Retina (tissue), 1 donor: Measurements from ENCODE around the gene DGKA.
"Not testable (repeated sequence)": the region's sequence is repeated elsewhere in the genome, so short reads cannot be mapped to it uniquely, and the experiment has no call there.

Experiments used
- DNase-seq: peaks from one replicate; pipeline ENCODE4 v3.0.0-alpha.2; 2016

The DGKA gene

DNA sequence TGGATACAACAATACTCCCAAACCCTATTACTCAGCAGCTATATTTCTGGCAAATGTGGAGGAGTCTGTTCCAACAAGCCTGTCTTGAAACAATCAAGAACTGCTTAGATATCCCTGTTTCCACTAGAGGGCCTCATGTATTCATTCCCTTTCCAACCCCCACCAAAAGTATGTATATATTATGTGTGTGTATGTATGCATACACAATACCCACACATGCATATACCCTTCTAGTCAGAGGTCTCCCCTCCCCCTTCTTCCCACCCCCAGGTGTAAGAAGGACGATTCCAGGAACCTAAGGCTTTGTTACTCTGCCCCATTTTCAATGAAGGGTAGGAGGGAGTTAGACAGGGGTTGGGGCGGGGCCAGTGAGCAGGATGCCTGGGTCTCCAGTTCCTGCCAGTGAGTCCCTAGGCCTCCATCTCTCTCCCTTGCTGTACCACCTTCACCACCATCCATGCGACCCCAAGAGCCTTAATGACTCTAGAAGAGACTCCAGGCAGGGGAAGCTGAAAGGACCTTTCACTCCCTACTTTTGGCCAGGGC is at the start of gene DGKA:
TSS of gene DGKA (plus strand) at position 392 of the 546 bp plus-strand sequence. CDS start 5,342 bp downstream, outside the sequence.
- peak; percentile 53 for DNase-seq

- no peak for DNase-seq
These were observed 45.8 kb upstream of the DGKA start for GRCh38 chr12:55885113-55885512.

- no peak for DNase-seq
These were observed 39.7 kb upstream of the DGKA start for GRCh38 chr12:55891310-55891709.

DNA sequence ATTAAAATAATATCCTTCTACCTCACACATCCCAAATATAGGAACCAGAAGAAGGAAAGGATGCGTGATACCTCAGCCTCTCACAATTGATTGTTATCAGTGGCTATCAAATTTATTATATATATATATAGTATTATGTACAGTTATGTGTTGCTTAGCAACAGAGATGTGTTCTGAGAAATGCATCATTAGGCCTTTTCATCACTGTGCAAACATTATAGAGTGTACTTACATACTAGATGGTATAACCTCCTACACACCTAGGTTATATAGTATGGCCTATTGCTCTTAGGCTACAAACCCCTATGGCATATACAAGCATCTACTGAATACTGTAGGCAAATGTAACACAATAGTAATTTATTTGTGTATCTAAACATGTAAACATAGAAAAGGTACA is 37.2 kb upstream of the DGKA start:
- no peak for DNase-seq

DNA sequence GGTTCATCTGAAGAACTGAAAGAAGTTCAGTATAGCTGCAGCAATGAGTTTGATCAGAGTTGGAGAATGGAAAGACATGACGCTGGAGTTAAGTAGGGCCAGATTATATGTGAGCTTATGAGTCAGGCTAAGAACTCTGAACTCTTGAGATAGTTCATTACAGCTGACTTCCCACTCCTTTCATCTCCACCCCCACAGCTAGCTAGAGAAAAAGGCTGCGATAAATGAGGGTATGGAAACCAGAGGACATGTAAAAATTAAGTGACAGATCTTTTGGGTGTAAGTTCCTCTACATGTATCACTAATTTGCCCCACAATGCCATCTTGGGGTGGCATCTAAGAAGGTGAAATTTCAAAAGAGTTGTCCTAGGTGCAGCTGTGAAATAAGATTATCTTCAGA is 31.9 kb upstream of the DGKA start:
- DNase-seq: no peak

DNA sequence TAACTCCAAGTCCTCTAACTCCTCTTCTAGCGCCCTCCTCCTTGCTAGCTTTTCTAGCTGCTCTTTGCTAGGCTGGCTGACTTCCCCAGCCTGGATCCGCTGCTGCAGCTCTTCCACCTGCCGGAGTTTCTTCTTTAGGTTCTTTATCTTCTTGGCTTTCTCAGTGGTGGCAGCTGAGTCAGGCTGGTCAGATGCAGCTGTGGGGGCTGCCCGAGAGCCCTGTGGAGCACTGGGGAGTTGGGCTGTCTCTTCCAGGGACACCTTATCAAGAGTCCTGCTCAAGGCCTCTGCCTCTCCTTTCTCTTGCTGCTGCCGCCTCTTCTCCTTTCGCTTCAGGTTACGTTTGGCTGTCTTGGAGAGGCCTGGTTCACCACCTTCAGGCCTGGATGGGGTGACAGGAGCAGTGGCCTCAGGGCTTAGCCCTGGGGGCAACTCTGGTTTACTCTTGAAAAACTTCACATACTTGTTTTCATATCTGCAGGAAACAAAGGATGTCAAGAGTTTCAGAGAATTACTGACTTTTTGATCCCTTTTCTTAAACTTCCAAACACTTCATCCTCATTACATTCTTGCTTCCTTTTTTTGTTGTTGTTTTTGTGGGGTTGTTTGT is 29.0 kb upstream of the DGKA start:
- DNase-seq: no peak

GRCh38 chr12:55906056-55906455 is 24.9 kb upstream of the DGKA start:
- no peak for DNase-seq

DNA sequence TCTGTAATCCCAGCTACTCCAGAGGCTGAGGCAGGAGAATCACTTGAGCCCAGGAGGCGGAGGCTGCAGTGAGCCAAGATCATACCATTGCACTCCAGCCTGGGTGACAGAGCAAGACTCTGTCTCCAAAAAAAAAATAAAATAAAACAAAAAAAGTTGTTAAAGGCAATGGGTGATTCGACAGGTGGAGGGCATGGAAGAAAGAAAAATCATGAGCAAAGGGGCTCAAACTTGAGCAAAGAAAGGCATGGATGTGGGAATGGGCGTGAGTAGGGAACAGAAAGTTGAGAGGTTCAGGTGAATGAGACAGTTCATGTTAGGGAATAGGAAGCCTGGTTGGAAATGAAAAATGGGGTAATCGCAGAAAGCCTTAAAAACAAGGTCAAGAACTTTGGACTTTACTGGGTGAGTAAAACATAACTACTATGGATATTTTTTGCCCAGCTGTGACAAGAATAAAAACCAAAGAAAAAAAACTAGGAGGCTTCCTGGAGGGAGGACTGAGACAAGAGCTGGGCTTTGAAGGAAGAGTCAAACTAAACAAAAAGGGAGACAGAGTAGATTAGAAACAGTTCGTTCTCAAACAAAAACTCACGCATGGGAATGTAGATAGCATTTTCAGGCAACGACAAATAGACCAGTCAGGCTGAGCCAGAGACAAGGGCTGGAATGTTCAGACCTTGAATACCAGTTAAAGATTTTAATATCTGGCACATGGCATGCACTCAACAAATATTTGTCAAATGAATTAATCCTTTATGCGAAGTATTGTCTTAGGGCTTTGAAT is 22.0 kb upstream of the DGKA start:
- no peak for DNase-seq

DNA sequence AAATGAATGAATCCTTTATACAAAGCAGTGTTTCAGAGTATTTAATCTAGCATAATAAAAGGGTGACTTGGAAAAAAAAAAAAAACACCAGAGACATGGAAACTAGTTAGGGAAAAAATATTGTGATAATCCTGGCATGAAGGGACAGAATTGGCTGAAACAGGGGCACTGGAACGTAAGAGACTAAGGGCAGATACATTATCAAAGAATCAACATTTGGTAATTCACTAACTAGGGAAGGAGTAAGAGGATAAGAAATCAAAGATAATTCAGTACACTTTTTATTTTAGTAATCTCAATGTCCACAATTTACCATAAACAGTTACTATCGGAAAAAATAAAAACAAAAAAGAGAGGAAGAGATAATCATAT is 21.5 kb upstream of the DGKA start:
- DNase-seq: no peak

- no peak for DNase-seq
These were observed 18.1 kb upstream of the DGKA start for GRCh38 chr12:55912908-55913307.

- no peak for DNase-seq
These were observed 15.5 kb upstream of the DGKA start for GRCh38 chr12:55915482-55915859.

- not testable (repeated sequence) for DNase-seq
These were observed 11.9 kb upstream of the DGKA start for GRCh38 chr12:55919032-55919431.

DNA sequence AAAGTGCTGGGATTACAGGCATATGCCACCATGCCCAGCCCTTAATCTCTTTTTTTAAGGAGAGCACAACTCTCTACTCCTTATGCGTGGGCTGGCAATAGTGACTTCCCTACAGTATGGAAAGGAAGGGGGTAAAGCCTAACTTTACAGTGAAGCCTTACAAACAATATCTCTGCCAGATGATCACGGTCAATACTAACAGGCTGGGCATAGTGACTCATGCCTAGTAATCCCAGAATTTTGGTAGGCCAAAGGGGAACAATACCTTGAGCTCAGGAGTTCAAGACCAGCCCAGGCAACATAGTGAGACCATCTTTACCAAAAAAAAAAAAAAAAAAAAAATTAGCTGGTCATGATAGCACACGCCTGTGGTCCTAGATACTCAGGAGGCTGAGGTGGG is 8.8 kb upstream of the DGKA start:
- DNase-seq: no peak

- DNase-seq: not testable (repeated sequence)
These were observed 7.3 kb upstream of the DGKA start for GRCh38 chr12:55923648-55924047.

- DNase-seq: no peak
These were observed 5.6 kb upstream of the DGKA start for GRCh38 chr12:55925371-55925770.

DNA sequence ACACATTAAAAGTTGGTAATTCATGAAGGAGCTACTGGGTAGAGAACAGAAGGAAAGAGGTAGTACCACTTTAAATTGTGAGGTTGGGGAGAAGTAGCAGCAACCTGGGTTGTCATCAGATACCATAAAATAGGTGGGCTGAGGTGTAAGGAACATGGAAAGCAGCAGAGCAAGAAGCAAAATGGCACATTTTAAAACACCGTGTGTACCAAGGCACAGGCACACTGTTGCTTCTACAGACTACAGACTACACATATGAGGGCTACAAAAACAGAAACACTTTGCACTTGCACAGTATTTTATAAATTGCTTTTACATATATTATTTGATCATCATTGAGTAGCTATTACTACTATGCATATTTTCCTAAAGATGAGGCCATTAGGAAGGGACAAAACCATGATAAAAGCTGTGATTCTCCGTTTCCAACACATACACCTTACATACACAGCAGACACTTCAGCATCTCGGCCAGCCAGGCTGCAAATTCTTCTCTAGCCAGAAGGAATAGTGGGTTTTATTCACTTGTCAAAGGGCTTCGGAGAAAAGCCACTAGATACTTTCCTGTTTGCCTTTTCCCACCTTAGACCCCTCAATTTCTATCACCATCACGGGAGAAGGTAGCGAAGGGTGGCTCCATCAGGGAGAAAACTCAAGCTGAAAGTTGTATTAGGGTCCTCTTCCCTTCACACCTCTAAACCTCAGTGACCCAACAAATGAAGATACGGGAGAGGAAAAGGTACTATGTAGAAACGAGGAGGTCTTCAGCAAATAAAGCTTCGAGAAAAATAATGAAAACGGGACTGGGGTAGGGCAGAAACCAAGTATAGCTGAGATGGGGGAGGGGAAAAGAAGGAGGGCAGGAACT is 4.9 kb upstream of the DGKA start:
- DNase-seq: no peak

DNA sequence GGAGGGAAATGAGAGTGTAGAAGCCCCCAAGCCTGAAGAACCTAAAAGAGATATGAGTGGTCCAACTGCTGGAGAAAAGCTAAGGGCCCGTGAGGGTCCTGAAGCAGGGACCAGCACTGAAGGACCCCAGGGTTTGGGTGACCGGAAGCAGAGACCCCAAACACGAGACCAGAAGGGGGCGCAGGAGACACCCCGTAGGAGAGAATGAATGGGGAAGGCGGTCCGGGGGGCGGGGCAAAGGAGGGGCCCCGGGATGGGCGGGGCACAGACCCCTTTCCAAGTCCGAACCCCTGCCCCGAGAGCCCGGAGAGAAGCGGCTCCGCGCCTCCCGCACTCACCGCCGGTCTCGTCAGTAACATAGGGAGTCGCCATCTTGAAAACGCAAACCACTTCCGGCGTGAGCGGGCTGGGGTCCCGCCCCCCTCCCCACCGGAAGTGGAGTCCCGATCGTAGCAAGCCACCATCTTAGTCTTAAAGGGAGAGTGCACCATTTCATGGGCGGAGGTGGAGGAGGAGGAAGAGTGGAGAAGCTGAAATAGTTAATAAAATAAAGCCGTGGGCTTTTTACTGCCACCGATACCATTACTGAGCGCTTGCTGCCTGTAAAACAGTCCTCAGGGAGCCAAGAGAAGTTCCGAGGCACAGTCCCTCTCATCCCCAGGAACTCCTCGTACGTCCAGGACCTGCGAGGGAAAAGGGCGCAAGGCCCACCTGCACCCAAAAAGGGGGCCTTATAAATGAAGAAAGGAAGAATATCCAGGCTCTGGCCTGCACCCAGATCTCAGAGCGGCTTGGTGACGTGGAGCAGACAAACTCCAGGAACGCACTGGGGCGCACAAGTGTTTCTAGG is 4.0 kb upstream of the DGKA start:
- DNase-seq: peak; percentile 94

DNA sequence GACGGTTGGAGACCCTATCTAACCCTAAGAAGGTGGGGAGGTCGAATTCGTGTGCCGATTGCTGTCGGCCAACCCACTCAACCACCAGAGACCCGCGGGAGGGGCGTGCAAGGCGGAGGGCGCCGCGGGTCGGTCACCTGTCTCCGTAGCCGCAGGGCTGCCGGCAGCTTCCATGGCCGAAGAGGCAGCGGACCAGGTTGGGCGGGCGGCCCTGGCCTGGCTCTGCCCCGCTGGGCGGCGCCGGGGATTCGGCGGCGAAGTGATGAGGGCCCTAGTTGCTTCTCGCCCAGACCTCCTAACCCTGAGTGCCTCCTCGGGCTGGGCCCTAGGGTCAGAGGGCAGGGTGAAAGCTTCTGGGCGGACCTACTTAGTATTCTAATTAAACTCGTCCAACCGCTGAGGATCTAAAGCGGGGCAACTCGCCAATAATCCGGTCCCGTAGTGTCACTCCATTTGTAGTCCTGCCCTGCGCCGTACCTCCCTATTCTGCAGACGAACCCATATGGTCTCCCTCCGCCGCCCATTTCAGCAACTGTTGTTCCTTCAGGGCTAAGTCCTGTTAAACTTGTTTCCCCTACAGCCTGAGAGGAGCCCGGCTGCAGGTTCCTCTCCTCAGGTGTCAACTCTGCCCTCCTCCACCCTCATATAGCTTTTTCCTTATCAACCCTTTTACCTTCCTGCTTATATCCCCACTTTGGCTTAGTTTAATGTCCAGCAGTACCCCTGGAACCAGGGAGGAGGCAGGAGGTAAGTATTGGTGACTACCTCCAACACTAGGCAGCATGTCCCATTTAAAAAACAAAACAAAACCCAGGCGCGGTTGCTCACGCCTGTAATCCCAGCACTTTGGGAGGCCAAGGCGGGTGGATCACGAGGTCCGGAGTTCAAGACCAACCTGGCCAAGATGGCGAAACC is 3.1 kb upstream of the DGKA start, which contains the start of gene PYM1:
TSS of gene PYM1 (minus strand) at position 307 of the 915 bp plus-strand sequence. CDS start at position 174, 133 bp downstream.
- DNase-seq: no peak

GRCh38 chr12:55929306-55929791 is 1.6 kb upstream of the DGKA start:
- DNase-seq: no peak

GRCh38 chr12:55931317-55931779 is 386 bp downstream of the DGKA start:
- peak; percentile 44 for DNase-seq
